WTC11 (cell line): ENCODE measurements around the gene ZFPM1. TPM values are rescaled to one million over a fixed set of nuclear protein-coding genes. Genes with fewer than 3 reads are reported as not detected.

Source experiments
- ATAC-seq: fragments of 200-7000 bp; cut with Tn5 transposase; 2 replicates; pipeline ENCODE4 v1.10.0; 2021; ENCODE audit warnings: mild to moderate bottlenecking, moderate library complexity
- CTCF ChIA-PET: fragments of 300-600 bp; sonication (Branson Sonifier 250); formaldehyde crosslinking; loops from one replicate; lab custom pipeline; 2021; ENCODE audit warnings: antibody characterized with exemption; lab: Charles Lee
- POLR2A ChIA-PET: fragments of 350-600 bp; sonication (Branson Sonifier 250); formaldehyde crosslinking; loops from one replicate; lab custom pipeline; 2021; ENCODE audit warnings: antibody characterized with exemption; lab: Charles Lee
- DNase-seq: peaks from one replicate; pipeline ENCODE4 v3.0.0; 2021; ENCODE audit warnings: low spot score
- H3K27ac Mint-ChIP-seq: 2 replicates; pipeline ENCODE4 v1.8.0; 2021; ENCODE audit warnings: mixed read lengths
- H3K27me3 Mint-ChIP-seq: 2 replicates; pipeline ENCODE4 v1.8.0; 2021; ENCODE audit warnings: low read depth, mild to moderate bottlenecking, moderate library complexity, mixed read lengths
- H3K36me3 Mint-ChIP-seq: 2 replicates; pipeline ENCODE4 v1.8.0; 2021; ENCODE audit warnings: mixed read lengths
- H3K4me1 Mint-ChIP-seq: 2 replicates; pipeline ENCODE4 v1.8.0; 2022; ENCODE audit warnings: mixed read lengths
- H3K4me3 Mint-ChIP-seq: 2 replicates; pipeline ENCODE4 v1.8.0; 2021; ENCODE audit warnings: mild to moderate bottlenecking, moderate library complexity, mixed read lengths
- H3K9me3 Mint-ChIP-seq: 2 replicates; pipeline ENCODE4 v1.8.0; 2021; ENCODE audit warnings: mixed read lengths
- CTCF ChIP-seq: fragments of 200-600 bp; IDR thresholded peaks from 2 replicates; pipeline ENCODE4 v1.8.0; 2022; ENCODE audit warnings: antibody characterized with exemption
- MYBL2 ChIP-seq: sonication (generic); formaldehyde crosslinking; IDR thresholded peaks from 2 replicates; pipeline ENCODE4 v1.8.1; 2023; ENCODE audit warnings: mild to moderate bottlenecking, moderate library complexity, missing genetic modification reagents
- TCF7 ChIP-seq: sonication (generic); formaldehyde crosslinking; IDR thresholded peaks from 2 replicates; pipeline ENCODE4 v1.8.0; 2022; ENCODE audit warnings: mild to moderate bottlenecking, low read depth, missing genetic modification reagents, moderate library complexity
- ZNF263 ChIP-seq: sonication (generic); formaldehyde crosslinking; IDR thresholded peaks from 2 replicates; pipeline ENCODE4 v1.8.1; 2022; ENCODE audit warnings: low read depth, mild to moderate bottlenecking, moderate library complexity, missing genetic modification reagents
- ZNF423 ChIP-seq: fragments of 250-450 bp; sonication (Bioruptor Pico); IDR thresholded peaks from 2 replicates; pipeline ENCODE4 v2.1.2; 2022; ENCODE audit warnings: mild to moderate bottlenecking, moderate library complexity
- total RNA-seq: library from RNA; stranded (reverse); gene quantifications from 3 replicates; pipeline ENCODE4 v1.2.3, GENCODE V29; 2021
- TF ChIP-seq, protein P1 (sequence below): sonication (generic); formaldehyde crosslinking; IDR thresholded peaks from 2 replicates; pipeline ENCODE4 v1.8.1; 2022; ENCODE audit warnings: low read depth, missing genetic modification reagents, borderline replicate concordance
- TF ChIP-seq, protein P2 (sequence below): sonication (generic); formaldehyde crosslinking; IDR thresholded peaks from 2 replicates; pipeline ENCODE4 v1.8.1; 2022; ENCODE audit warnings: low read depth, mild to moderate bottlenecking, moderate library complexity, missing genetic modification reagents, borderline replicate concordance
- TF ChIP-seq, protein P3 (sequence below): sonication (generic); formaldehyde crosslinking; IDR thresholded peaks from 2 replicates; pipeline ENCODE4 v1.8.1; 2022; ENCODE audit warnings: missing genetic modification reagents, borderline replicate concordance

Gene ZFPM1
- total RNA-seq, 1 experiment from 2014 or later = 9.3 TPM

DNA sequence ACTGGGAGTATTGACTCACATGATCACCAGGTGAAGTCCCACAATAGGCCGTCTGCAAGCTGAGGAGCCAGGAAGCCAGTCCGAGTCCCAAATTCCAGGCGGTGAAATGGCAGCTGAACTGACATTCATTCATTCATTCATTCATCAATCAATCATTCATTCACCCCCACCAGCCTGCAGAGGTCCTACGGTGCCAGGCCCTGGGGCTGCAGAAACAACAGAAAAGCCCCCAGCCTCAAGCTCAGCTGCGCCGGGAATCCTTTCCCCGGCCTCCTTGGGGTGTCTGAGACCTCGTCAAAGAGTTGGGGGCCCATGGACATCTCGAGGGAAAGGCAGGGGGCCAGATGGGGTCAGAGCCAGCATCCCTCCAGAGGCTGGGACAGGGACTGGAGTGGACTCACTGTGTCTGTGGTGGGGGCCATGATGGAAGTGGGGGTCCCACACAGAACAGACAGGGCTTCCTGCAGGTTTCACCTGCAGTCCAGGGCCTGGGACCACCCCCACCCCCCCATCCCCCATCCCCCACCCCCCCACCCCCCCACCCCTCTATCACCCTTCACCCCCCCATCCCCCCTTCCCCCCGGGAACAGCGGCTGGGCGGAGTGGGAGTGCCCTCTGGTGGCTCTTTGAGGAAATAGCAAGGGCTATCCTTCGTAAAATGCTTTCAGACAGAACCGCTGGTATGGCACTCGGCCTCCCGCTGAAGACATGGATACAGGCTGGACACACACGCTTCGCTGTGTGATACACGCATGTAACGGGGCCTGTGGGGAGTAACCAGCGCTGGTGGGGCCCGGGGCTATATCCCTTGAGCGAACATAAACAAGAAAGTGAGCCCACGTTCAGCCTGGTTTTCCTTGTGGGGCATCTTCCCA, 108.6 kb downstream of the ZFPM1 start:
- CTCF ChIA-PET = interaction anchor here (0.6 to 7.3 kb wide), 17 partner anchors 9 to 124 kb away, joined by 3 to 69 read pairs (median 4); partner anchors contain the start of genes ZC3H18 and ZFPM1
- Mint-ChIP-seq H3K9me3 (no peaks in the 10 kb centered on the region), H3K4me1 (peaks cover 3% of the 10 kb centered on the region; the same call in 1 of the 2 replicates), H3K4me3 (peak overlapping the region; percentile 33), H3K27me3 (peaks cover 17% of the 10 kb centered on the region), H3K27ac (no peak overlapping the region), H3K36me3 (no peaks in the 10 kb centered on the region)
- ATAC-seq (peak; percentile 30), DNase-seq (peak; percentile 61)
- POLR2A ChIA-PET = no interaction called here
- TF ChIP-seq CTCF (peak; percentile 45), ZNF423 (CRISPR knock-in tag) (no peak)

GRCh38 chr16:88566158-88566557, 113.1 kb downstream of the ZFPM1 start:
- CTCF ChIA-PET = no interaction called here
- no peak for DNase-seq
- peaks cover 6% of the 10 kb centered on the region for H3K4me1 Mint-ChIP-seq
- no peak overlapping the region for H3K4me3 Mint-ChIP-seq
- H3K27me3 Mint-ChIP-seq = peaks cover 10% of the 10 kb centered on the region
- no peaks in the 10 kb centered on the region for H3K9me3 Mint-ChIP-seq
- no peak for ATAC-seq
- no peaks in the 10 kb centered on the region for H3K36me3 Mint-ChIP-seq
- no peak overlapping the region for H3K27ac Mint-ChIP-seq
- POLR2A ChIA-PET = no interaction called here
- TF ChIP-seq MYBL2 (CRISPR knock-in tag) = no peak
- TF ChIP-seq, protein P1, sequence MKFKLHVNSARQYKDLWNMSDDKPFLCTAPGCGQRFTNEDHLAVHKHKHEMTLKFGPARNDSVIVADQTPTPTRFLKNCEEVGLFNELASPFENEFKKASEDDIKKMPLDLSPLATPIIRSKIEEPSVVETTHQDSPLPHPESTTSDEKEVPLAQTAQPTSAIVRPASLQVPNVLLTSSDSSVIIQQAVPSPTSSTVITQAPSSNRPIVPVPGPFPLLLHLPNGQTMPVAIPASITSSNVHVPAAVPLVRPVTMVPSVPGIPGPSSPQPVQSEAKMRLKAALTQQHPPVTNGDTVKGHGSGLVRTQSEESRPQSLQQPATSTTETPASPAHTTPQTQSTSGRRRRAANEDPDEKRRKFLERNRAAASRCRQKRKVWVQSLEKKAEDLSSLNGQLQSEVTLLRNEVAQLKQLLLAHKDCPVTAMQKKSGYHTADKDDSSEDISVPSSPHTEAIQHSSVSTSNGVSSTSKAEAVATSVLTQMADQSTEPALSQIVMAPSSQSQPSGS (CRISPR knock-in tag) = no peak
- TF ChIP-seq ZNF263 (CRISPR knock-in tag) = no peak

- peak overlapping the region; percentile 55; the same call in 1 of the 2 replicates for H3K27ac Mint-ChIP-seq
- TF ChIP-seq, protein P2, sequence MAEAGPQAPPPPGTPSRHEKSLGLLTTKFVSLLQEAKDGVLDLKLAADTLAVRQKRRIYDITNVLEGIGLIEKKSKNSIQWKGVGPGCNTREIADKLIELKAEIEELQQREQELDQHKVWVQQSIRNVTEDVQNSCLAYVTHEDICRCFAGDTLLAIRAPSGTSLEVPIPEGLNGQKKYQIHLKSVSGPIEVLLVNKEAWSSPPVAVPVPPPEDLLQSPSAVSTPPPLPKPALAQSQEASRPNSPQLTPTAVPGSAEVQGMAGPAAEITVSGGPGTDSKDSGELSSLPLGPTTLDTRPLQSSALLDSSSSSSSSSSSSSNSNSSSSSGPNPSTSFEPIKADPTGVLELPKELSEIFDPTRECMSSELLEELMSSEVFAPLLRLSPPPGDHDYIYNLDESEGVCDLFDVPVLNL = no peak
- TF ChIP-seq, protein P3, sequence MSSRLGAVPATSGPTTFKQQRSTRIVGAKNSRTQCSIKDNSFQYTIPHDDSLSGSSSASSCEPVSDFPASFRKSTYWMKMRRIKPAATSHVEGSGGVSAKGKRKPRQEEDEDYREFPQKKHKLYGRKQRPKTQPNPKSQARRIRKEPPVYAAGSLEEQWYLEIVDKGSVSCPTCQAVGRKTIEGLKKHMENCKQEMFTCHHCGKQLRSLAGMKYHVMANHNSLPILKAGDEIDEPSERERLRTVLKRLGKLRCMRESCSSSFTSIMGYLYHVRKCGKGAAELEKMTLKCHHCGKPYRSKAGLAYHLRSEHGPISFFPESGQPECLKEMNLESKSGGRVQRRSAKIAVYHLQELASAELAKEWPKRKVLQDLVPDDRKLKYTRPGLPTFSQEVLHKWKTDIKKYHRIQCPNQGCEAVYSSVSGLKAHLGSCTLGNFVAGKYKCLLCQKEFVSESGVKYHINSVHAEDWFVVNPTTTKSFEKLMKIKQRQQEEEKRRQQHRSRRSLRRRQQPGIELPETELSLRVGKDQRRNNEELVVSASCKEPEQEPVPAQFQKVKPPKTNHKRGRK (CRISPR knock-in tag) = no peak
- TF ChIP-seq TCF7 (CRISPR knock-in tag) = no peak
- CTCF ChIA-PET = interaction anchor here (1.4 to 2.4 kb wide), 3 partner anchors 9 to 42 kb away, joined by 3 to 41 read pairs (median 3); no protein-coding TSS in a partner anchor
- no peaks in the 10 kb centered on the region for H3K27me3 Mint-ChIP-seq
- POLR2A ChIA-PET = no interaction called here
- DNase-seq = no peak
- H3K36me3 Mint-ChIP-seq = peaks cover 10% of the 10 kb centered on the region; the same call in 1 of the 2 replicates
- H3K4me3 Mint-ChIP-seq = peak overlapping the region; percentile 74
- no peak for ATAC-seq
- no peaks in the 10 kb centered on the region for H3K9me3 Mint-ChIP-seq
- peaks cover 15% of the 10 kb centered on the region for H3K4me1 Mint-ChIP-seq
Observed at GRCh38 chr16:88568710-88569613, 115.9 kb downstream of the ZFPM1 start.
